TTC549 (cell line): ENCODE measurements around the gene HSPA6.
"Not testable (repeated sequence)": the region's sequence is repeated elsewhere in the genome, so short reads cannot be mapped to it uniquely, and the experiment has no call there.

Experiments
- FAIRE-seq: peaks from 2 replicates; lab custom pipeline; 2012; peaks lifted over from hg19 to GRCh38; lab: Jason Lieb, UNC

Gene HSPA6

GRCh38 chr1:161523817-161524741 is at the start of gene HSPA6:
Gene HSPA6, plus strand, starts transcription at chr1:161524540. Its CDS starts 119 bp downstream, at chr1:161524659.
- not testable (repeated sequence) for FAIRE-seq

GRCh38 chr1:161477711-161478110 is 46.6 kb upstream of the HSPA6 start:
- not testable (repeated sequence) for FAIRE-seq

GRCh38 chr1:161478985-161479384 is 45.4 kb upstream of the HSPA6 start:
- FAIRE-seq = no peak

- no peak for FAIRE-seq
Measured at GRCh38 chr1:161480381-161481035, 43.8 kb upstream of the HSPA6 start.

- no peak for FAIRE-seq
Measured at GRCh38 chr1:161481624-161482392, 42.5 kb upstream of the HSPA6 start.

GRCh38 chr1:161482610-161483009 is 41.7 kb upstream of the HSPA6 start:
- FAIRE-seq = no peak

- no peak for FAIRE-seq
Measured at GRCh38 chr1:161483361-161483760, 41.0 kb upstream of the HSPA6 start.

- no peak for FAIRE-seq
Measured at GRCh38 chr1:161484613-161485012, 39.7 kb upstream of the HSPA6 start.

- FAIRE-seq = peak; percentile 89
Measured at GRCh38 chr1:161486806-161487741, 37.3 kb upstream of the HSPA6 start.

- FAIRE-seq = no peak
Measured at GRCh38 chr1:161491472-161491871, 32.9 kb upstream of the HSPA6 start.

- no peak for FAIRE-seq
Measured at GRCh38 chr1:161492827-161493226, 31.5 kb upstream of the HSPA6 start.

GRCh38 chr1:161494091-161494735 is 30.1 kb upstream of the HSPA6 start:
- no peak for FAIRE-seq

GRCh38 chr1:161495490-161495889 is 28.9 kb upstream of the HSPA6 start:
- peak; percentile 72 for FAIRE-seq

GRCh38 chr1:161497961-161498360 is 26.4 kb upstream of the HSPA6 start:
- no peak for FAIRE-seq

GRCh38 chr1:161498646-161499045 is 25.7 kb upstream of the HSPA6 start:
- FAIRE-seq = no peak

- no peak for FAIRE-seq
Measured at GRCh38 chr1:161499099-161500039, 25.0 kb upstream of the HSPA6 start.

GRCh38 chr1:161501234-161501633 is 23.1 kb upstream of the HSPA6 start:
- FAIRE-seq = peak; percentile 15

GRCh38 chr1:161502181-161502580 is 22.2 kb upstream of the HSPA6 start:
- no peak for FAIRE-seq

GRCh38 chr1:161502641-161503393 is 21.5 kb upstream of the HSPA6 start:
- FAIRE-seq = no peak
